ENCODE measurements around the gene CADPS.

Gene CADPS

DNA sequence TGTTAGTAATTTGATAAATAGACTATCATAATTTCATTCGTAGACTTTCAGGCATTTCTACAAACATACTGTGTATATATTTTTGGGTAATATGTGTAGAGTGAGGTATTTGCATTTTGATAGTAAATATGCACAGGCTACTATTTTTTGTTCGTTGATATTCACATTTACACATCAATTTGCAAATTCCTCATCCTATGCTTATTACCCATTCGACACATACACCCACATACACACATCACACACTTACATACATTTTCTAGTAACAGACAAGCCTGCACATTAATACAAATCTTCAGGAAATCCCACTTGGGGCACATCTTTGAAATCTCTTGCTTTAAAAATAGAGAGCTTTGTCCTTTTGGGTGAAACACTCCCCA is 373.9 kb downstream of the CADPS start:
- no peak for ATAC-seq
- TF ChIP-seq ZFP3 (CRISPR knock-in tag; IDR thresholded peaks at IDR 0.05): no peak

DNA sequence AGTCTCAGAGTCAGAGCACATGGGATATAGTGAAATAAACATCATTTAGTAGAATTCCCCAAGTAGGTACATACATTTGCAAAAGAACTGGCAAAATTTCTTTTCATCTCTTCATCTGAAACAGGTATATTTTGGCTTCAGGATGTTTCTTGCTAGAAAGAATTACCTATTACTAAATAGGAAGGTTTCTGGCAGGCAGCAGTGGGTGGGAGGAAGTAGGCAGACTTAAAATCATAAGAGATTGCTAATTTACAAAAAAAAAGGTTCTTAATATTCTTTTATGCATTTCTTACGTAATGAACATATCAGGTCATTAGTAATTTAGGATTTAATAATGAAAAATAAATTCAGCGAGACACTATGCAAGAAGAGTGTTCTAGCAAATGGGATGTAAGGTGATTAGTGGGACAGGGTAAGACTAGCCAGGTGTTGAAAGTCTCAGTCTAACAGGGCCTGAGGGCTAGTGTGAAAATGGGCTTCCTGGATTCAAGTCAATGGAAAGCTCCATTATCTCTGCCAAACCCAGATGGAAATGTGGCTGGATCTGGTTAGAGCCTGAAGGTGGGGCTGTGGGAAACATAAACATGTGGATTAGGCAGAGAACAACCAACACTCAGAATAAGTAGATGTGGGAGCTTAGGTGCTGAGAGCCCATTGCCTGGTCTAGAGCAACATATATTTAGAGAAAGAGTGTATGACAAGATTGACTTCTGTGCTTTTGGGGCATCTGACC is 374.5 kb downstream of the CADPS start:
- no peak for ATAC-seq

DNA sequence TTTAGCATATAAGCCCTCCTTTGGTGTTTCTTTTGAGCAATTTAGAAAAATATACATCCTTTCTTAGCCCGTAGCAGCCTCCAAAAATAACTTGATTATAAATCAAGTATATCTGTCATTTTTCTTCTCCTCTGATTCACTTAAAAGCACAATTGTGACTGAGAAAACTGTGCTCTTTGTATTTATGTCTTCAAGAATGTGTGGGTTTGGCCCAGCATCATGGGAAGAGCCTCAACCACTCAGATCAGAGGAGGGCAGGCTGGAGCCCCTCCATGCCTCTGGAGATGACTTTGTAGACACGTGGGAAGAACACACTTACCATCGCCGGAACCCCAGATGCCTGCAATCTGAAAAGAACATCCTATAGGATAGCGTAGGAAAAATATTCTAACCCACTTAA is 378.1 kb downstream of the CADPS start:
- ATAC-seq: no peak
- TF ChIP-seq ZNF565 (CRISPR knock-in tag; conservative IDR thresholded peaks at IDR 0.05; ENCODE audit: low read depth) (no peak), ARNTL (CRISPR knock-in tag; IDR thresholded peaks at IDR 0.05; ENCODE audit: borderline replicate concordance, low read depth) (no peak), ISL1 (CRISPR knock-in tag; IDR thresholded peaks at IDR 0.05) (no peak), SNAI2 (CRISPR knock-in tag; IDR thresholded peaks at IDR 0.05) (no peak)
- TF ChIP-seq, protein P1, sequence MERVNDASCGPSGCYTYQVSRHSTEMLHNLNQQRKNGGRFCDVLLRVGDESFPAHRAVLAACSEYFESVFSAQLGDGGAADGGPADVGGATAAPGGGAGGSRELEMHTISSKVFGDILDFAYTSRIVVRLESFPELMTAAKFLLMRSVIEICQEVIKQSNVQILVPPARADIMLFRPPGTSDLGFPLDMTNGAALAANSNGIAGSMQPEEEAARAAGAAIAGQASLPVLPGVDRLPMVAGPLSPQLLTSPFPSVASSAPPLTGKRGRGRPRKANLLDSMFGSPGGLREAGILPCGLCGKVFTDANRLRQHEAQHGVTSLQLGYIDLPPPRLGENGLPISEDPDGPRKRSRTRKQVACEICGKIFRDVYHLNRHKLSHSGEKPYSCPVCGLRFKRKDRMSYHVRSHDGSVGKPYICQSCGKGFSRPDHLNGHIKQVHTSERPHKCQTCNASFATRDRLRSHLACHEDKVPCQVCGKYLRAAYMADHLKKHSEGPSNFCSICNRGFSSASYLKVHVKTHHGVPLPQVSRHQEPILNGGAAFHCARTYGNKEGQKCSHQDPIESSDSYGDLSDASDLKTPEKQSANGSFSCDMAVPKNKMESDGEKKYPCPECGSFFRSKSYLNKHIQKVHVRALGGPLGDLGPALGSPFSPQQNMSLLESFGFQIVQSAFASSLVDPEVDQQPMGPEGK (CRISPR knock-in tag; IDR thresholded peaks at IDR 0.05; ENCODE audit: borderline replicate concordance): no peak

More for the DNA sequence above, 374.5 kb downstream of the CADPS start:
- TF ChIP-seq ZNF565 (CRISPR knock-in tag; conservative IDR thresholded peaks at IDR 0.05; ENCODE audit: low read depth) (no peak), TOX (CRISPR knock-in tag; IDR thresholded peaks at IDR 0.05; ENCODE audit: borderline replicate concordance) (no peak), RARB (CRISPR knock-in tag; IDR thresholded peaks at IDR 0.05) (no peak)
- TF ChIP-seq, protein P2, sequence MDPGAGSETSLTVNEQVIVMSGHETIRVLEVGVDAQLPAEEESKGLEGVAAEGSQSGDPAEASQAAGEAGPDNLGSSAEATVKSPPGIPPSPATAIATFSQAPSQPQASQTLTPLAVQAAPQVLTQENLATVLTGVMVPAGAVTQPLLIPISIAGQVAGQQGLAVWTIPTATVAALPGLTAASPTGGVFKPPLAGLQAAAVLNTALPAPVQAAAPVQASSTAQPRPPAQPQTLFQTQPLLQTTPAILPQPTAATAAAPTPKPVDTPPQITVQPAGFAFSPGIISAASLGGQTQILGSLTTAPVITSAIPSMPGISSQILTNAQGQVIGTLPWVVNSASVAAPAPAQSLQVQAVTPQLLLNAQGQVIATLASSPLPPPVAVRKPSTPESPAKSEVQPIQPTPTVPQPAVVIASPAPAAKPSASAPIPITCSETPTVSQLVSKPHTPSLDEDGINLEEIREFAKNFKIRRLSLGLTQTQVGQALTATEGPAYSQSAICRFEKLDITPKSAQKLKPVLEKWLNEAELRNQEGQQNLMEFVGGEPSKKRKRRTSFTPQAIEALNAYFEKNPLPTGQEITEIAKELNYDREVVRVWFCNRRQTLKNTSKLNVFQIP (CRISPR knock-in tag; IDR thresholded peaks at IDR 0.05; ENCODE audit: borderline replicate concordance, low read depth): no peak

DNA sequence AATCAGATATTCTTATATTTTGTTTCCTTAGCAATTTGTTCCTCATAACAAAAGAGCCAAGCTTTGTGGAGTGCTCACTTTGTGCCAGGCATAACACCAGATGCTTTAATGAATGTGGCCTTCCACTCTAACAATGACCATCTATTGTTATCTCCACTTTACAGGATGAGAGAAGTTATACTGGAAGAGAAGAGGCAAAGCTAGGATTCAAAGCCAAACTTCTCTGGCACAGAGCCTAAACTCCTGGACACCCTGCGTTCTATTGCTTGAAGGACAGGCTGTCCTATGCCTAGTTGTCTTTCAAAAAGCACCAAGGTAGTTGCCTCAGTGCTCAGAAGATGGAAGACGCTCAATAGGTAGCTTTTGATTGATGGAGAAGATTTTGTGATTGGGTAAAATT is 378.7 kb downstream of the CADPS start:
- ATAC-seq: no peak
- TF ChIP-seq, protein P1 (CRISPR knock-in tag; IDR thresholded peaks at IDR 0.05; ENCODE audit: borderline replicate concordance): no peak
- TF ChIP-seq PPARA (CRISPR knock-in tag; IDR thresholded peaks at IDR 0.05; ENCODE audit: borderline replicate concordance): no peak
- no peak for TF ChIP-seq CREB5 (CRISPR knock-in tag; IDR thresholded peaks at IDR 0.05; ENCODE audit: low read depth)
- TF ChIP-seq, protein P2 (CRISPR knock-in tag; IDR thresholded peaks at IDR 0.05; ENCODE audit: borderline replicate concordance, low read depth): no peak
- TF ChIP-seq GLIS3 (CRISPR knock-in tag; IDR thresholded peaks at IDR 0.05): no peak
- no peak for TF ChIP-seq ZC3H10 (CRISPR knock-in tag; IDR thresholded peaks at IDR 0.05)
- no peak for TF ChIP-seq SNAI2 (CRISPR knock-in tag; IDR thresholded peaks at IDR 0.05)
- no peak for TF ChIP-seq ZNF8 (CRISPR knock-in tag; IDR thresholded peaks at IDR 0.05)
- TF ChIP-seq ARNTL (CRISPR knock-in tag; IDR thresholded peaks at IDR 0.05; ENCODE audit: borderline replicate concordance, low read depth): no peak
- no peak for TF ChIP-seq TCF4 (CRISPR knock-in tag; IDR thresholded peaks at IDR 0.05; ENCODE audit: borderline replicate concordance)

DNA sequence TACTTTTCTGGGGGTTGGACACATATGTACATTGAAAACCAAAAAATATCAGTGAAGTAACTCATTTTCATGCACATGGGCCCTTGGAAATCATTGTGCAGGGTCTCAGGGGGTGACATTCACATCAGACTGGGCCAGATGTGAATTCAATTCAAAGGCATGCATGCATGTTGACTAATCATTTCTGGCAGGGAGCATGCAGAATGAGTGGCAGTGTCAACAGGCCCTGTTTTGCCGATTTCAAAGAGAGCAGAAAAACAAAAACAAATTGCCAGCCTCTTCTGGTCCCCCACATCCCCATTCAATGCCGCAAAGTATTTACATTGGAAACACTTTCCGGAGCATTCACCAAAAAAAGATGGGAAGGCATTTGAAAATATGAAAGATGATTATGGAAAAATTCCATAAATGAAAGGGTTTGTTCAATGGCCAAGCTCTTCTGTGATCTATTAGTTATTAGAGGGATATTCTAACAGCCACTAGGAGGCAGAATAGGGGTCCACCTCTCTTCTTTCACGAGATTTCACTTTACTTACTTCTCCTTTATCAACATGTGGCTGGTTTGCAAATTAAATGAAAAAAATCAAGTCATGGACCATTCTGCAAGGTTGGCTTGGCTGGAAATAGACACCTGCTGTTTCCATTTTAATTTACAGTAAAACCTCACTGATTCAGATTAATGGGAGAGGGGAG is 382.0 kb downstream of the CADPS start:
- no peak for ATAC-seq
- TF ChIP-seq, protein P1 (CRISPR knock-in tag; IDR thresholded peaks at IDR 0.05; ENCODE audit: borderline replicate concordance): no peak
- TF ChIP-seq ESRRG (CRISPR knock-in tag; IDR thresholded peaks at IDR 0.05) (no peak), ZNF565 (CRISPR knock-in tag; conservative IDR thresholded peaks at IDR 0.05; ENCODE audit: low read depth) (no peak), CREB5 (CRISPR knock-in tag; IDR thresholded peaks at IDR 0.05; ENCODE audit: low read depth) (no peak), ISL1 (CRISPR knock-in tag; IDR thresholded peaks at IDR 0.05) (no peak), ARNTL (CRISPR knock-in tag; IDR thresholded peaks at IDR 0.05; ENCODE audit: borderline replicate concordance, low read depth) (no peak), SNAI2 (CRISPR knock-in tag; IDR thresholded peaks at IDR 0.05) (no peak)
